GM19193 (cell line): ENCODE measurements around the gene SPINT3.

Experiments used
- POLR2A ChIP-seq: IDR thresholded peaks from 4 replicates; pipeline ENCODE4 v1.6.1; 2011; ENCODE audit not compliant: insufficient read depth, insufficient read length; ENCODE audit errors: extremely low read depth

SPINT3 gene

DNA sequence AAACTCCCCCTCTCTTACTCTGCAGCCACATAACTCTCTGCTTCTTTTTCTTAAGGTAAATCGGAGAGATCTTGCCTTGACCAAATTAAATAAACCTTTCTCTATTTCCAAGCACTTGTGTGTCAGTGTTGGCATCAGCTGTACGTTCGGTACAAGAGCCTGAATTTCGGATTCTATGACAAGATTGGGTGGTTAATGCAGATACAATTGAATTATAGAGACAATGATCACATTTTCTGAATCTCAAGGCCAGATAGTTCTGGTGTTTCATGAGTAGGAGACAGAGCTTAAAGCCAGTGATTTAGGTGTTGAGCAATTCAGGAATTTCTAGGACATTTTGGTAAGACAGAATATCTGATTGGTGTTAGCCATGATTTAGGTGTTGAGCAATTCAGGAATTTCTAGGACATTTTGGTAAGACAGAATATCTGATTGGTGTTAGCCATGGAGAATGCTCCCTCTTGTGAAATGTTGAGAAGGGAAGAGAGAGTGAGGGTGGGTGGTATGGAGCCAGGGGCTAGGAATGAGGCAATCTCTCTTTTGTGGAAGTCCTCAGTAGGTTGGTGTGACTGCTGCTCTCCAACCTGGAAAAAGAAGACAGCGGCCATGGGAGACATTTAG lies 5.1 kb downstream of the SPINT3 start:
- no peak for TF ChIP-seq POLR2A

DNA sequence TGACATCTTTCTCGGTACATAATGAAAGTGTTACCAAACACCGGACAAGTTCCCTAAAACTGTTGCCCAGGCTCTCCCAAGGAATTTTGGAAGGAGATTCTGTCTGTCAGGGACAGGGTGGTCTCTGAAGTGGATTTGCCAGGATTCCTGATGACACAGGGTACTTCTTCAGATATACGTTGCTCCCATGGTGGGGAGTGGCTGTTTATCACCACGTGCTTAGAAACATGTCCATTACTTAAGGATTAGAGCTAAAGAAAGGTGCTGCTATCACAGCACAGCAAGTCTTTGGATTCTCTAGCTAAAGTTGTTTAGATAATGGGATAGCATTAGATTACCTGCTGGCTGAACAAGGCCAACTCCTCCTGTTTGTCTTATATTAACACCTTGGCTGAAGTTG lies 6.3 kb downstream of the SPINT3 start:
- TF ChIP-seq POLR2A = no peak

DNA sequence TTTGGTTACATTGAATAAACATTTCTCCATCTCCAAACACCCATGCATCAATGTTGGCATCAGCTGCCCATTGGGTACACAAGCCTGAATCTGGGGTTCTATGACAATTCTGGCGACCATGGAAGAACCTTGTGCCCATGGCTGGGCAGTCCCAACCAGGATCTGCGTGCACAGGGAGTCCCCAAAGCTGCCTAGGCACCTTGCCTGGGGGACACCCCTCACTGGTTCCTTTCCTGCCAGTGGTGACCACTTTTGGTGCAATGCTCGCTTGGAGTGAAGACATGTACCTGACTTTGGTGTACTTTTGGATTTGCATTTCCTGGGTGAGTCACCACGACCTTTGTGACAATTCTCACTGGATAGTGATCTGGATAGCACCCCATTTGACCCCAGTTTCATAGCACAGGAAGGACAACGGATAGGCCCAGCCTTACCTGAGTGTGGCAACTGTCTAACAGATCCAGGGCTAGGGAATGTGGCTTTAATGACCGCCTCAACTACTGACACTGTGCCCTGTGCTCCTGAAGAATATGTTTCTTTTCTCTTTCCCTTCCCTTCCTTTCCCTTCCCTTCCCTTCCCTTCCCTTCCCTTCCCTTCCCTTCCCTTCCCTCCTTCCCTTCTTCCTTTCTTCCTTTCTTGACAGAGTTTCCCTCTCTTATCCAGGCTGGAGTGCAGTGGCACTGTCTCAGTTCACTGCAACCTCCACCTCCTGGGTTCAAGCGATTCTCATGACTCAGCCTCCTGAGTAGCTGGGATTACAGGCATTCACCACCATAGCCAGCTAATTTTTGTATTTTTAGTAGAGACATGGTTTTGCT lies 7.1 kb downstream of the SPINT3 start:
- no peak for TF ChIP-seq POLR2A

DNA sequence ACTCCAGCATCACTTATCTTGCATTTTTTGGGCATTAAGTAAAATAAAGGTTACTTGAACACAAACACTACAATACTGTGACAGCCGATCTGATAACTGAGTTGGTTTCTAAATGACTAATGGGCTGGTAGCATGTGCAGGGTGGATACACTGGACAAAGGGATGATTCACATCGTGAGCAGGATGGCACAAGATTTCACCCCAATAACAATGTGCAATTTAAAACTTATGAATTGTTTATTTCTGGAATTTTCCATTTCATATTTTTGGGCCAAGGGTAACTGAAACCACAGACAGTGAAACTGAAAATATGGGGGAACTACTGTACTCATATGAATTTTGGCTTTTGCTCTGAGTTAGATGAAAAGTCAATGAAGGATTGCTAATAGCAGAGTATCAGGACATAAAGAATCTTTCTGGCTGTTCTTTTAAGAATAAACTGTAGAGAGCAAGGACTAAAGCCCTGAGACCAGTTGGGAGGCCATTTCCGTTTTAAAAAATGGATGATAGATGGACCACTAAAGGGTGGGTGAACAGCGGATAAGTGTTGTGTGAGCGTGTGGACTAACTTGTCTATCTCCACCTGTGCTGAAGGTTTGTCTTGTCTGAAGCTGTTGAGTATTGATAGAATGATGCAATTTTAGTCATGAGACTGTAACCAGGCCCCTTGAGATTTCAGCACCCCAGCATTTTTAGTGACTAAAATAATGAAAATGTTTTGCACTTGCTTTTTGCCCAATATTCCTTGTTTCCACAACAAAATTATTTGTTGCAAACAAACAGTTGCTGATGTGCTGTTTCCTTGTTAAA lies 8.2 kb downstream of the SPINT3 start:
- no peak for TF ChIP-seq POLR2A

DNA sequence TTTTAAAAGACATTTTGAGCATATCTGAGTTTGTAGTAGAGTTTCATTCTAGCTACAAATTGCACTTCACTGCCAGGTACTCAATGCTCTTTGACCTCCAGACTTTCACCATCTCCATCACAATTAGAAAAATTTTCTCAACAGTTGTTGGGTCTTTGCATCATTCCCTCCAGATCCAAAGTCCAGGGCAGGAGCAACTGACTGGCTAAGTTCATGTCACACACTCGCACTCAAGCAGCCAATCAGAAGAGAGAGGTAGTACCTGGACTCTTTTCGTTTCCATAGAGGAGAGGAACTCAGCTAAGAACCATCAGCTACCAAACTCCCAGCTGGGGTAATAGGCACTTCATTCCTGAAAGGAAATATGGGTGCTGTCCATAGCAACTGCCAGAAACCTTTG lies 9.0 kb downstream of the SPINT3 start:
- no peak for TF ChIP-seq POLR2A

DNA sequence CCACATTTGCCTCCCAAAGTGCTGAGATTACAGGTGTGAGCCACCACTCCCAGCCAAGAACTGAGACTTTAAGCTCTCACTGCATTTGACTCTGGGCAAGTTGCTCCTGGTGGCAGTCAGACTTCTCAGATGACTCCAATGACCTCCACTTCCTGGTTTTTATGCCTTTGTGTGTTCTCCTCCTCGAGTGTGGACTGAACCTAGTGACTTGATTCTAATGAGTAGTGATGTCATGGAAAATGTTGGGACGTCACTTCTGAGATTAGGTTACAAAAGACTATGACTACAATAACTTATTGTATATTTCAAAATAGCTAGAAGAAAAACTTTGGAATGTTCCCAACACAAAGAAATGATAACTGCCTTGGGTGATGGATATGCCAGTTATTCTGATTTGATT lies 12.0 kb downstream of the SPINT3 start:
- no peak for TF ChIP-seq POLR2A

DNA sequence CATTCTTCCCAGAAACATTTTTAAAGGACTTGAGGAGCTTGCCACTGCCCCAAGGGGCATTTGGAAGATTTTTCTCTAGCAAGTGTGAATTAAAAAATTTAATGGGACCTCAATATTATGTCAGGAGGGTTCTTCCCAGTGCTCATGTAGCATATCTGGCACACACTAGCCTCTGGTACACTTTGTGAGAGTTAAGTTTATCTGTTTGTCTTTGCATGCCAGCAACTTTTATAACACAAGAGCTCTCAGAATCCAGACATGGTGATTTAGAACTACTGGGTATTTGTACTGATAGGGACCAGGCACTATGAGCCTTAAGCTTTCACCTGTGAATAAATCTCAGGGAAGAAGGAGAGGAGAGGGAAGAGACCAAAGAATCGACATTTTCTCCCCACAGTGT lies 12.9 kb downstream of the SPINT3 start:
- no peak for TF ChIP-seq POLR2A

DNA sequence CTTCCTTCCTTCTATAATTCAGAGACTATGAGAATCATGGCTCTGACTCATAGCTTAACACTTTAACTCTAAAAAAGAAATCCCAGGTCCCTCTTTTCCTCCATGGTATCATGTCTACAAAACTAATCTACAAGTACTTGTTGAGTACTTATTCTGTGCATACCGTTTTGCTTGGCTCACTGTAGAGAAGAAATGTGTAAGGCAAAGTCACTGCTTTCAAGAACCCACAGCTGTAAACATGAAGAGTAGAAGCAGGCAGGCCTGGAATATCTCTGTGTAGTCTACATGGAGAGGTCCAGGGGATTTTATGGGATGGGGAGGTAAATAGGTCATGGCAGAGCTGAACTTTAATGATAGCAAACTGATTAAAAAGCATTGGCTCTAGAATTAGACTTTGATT lies 13.8 kb downstream of the SPINT3 start:
- TF ChIP-seq POLR2A = no peak

DNA sequence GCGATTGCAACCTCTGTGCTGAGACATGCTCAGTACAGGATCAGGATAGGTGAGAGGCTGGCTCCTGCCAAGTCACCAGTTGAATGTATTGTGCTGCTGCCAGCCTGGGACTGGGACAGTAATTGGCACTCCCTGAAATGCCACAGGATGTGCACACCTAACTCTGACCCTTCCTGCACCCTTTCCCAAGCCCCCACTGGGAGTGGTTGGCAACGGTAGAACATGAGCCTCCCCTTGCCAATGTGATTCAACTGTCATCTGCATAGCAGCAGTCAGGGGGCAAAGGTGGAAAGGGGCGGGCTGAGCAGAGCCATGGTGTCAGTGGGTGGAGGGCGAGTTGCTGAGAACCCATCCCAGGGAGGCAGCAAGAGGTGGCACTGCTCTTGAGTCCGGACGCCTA lies 15.4 kb downstream of the SPINT3 start:
- no peak for TF ChIP-seq POLR2A

DNA sequence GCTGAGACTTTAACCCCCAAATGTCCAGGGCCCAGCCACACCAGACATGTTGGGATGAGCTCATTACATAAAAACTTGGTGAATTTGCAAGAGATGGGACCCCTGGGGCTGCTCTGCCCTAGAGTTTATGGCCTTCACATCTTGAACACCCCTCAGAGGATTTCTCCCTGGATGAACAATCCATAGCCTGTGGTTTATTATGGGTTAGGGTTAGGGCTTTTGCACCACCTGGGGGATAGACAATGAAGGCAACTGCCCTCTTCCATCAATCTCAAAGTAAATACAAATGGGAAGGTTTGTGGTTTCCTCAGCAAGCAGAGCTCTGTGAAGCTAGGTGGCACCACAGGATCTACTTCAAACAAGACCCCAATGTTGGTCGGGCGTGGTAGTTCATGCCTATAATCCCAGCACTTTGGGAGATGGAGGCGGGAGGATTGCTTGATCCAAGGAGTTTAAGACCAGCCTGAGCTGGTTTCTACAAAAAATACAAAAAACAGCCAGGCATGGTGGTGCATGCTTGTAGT lies 17.4 kb downstream of the SPINT3 start:
- TF ChIP-seq POLR2A = no peak

DNA sequence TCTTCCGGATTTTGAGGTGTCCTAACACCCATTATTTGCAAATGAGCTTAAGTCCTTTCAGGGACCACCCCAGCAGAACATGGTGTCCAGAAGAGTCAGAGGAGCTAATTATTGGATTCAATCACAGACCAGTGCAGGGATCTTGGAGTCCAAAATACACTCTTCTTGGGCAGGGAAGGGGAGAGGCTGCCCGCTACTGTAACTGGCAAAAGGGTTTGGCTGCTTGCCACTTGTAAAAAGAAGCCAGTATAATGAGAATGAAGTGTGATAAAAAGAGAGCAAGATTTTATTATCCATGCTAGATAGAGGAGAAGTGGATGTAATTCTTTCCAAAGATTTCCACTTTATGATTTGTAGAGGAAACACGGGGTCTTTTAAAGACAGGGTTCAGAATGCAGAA lies 19.3 kb downstream of the SPINT3 start:
- TF ChIP-seq POLR2A = no peak

DNA sequence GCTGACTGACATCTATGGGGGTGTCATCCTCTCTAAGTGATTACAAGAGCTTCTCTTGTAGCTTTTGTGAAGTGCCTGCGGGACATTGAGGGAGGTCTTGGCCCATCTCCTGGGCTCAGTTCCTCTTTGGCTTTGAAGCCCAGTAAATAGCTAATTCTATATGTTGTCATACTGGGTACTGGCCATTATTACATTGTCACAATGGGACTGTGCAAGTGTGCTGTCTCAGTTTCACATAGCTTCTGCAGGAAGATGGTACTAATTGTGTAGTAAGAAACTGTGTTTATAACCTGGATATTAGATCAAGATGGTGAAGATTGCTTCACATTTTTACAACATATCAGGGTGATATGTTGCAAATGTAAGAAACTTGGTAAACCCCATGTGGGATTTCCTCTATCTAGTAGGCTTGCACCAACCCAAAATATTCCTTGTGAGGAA lies 19.9 kb downstream of the SPINT3 start:
- no peak for TF ChIP-seq POLR2A

DNA sequence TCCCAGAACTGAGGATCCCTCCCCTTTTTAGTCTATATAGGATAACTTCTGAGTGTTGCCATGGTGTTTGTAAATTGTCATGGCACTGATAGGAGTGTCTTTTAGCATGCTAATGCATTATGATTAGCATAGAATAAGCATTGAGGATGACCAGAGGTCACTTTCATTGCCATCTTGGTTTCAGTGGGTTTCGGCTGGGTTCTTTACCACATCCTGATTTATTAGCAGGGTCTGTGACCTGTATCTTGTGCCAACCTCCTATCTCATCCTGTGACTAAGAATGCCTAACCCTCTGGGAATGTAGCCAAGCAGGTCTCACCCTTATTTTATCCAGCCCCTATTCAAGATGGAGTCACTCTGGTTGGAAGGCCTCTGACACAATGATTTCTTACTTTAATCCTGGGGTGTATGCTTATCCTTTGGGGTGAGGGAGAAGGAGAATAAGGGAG lies 26.3 kb downstream of the SPINT3 start:
- TF ChIP-seq POLR2A = no peak

DNA sequence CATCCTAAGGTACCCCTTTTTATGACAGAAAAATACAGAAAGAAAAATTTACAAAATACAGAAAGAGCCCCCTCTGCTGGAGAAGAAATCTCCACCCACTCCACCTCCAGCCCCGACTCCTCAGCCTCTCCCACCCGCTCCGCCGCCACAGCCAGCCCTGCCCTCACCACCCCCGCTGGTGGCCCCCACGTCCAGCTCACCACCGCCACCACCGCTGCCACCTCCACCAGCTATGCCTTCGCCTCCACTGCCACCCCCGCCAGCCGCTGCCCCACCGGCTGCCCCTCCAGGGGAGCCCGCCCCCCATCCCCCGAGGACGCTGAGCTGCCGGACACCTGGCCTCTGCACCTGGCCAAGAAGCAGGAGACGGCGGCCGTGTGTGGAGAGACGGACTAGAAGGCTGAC lies 28.2 kb downstream of the SPINT3 start:
- TF ChIP-seq POLR2A = no peak

DNA sequence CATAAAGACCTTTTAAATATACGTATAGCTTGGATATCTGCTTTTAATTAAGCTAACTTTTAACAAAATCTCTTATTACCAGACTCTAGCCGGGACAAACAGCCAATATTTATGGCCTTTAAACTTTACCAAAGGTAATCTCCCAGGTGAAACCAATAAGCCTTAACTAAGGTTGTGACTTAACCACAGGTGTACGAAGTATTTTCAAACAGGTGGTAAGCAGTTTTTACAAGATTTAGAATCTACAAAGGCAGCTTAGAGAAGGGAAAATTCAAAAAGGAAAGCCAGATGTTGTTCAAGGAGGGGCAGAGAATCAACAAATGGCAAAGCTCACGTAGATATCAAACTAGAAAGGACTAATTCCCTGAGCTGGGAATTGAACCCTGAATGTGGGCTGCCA lies 30.0 kb downstream of the SPINT3 start:
- TF ChIP-seq POLR2A = no peak

DNA sequence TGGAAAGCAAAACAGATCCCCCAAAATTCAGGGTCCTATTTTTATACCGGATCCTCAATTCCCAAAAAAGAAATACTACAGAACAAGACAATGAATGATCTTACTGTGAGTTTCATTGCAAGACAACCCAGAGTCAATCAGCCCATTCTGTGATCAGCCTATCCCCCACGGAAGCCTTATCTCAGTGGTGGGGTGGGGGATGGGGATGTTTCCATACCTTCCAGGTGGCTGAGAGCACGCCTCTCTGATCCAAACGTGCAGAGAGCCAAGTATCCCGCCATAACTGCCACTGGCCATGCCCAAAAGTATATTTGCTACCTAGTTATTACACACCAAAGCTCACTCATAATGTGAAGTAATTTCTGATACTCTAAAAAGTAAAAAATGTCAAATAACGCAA lies 30.7 kb downstream of the SPINT3 start:
- no peak for TF ChIP-seq POLR2A

DNA sequence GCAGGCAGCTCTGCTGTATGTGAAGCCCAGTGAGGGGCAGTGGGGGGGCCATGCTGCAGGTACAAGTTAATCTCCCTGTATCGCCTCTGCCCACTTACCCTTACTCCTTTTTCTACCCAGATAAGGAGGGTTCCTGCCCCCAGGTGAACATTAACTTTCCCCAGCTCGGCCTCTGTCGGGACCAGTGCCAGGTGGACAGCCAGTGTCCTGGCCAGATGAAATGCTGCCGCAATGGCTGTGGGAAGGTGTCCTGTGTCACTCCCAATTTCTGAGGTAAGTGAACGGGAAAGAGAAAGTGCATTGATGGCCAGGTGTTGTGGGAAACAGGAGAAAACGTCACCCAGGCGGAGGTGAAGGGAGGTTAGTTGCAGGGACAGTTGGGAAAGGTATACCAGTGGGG lies 35.6 kb downstream of the SPINT3 start:
- TF ChIP-seq POLR2A = no peak
